HG03097 (cell line): ENCODE data around the gene EEFSEC.

Experiments used
- ATAC-seq: cut with Tn5 transposase; IDR thresholded peaks from one replicate; pipeline ENCODE4 v1.9.1; 2021; ENCODE audit not compliant: unreplicated experiment, low FRiP score

EEFSEC gene

DNA sequence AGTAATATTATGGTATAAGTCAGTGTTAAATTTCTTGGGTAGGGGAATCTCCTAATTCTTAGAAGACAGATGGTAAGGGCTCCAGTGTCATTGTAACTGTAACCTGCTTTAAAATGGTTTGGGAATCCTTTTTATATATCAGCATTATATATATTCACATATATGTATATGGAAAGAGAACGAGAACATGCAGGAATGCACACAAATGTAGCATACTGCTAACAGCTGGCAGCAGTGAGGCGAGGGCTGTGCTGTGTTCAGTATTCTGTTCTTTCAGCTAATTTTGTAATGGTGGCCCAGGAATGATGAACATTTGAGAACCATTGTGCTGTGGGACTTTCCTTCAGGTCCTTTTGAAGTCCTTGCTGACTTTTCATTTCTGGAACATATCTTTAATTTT lies 60.8 kb downstream of the EEFSEC start:
- no peak for ATAC-seq

DNA sequence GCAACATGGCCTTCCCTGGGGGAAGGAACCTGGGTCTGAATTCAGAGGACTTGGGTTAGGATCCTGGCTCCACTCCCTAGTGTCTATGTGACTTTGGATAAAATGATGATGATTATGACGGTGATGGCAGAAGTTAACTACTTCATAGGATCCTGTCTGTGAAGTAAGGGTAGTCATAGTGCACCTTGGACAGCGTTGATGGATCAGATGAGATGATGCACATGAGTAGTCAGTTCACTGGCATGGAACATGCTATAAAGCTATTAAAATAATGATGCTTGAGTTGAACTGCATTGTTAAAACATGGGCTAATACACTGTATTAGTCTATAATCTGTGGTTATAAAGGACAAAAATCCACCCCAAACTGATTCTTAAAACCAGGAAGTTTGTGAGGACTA lies 62.0 kb downstream of the EEFSEC start:
- ATAC-seq: no peak

DNA sequence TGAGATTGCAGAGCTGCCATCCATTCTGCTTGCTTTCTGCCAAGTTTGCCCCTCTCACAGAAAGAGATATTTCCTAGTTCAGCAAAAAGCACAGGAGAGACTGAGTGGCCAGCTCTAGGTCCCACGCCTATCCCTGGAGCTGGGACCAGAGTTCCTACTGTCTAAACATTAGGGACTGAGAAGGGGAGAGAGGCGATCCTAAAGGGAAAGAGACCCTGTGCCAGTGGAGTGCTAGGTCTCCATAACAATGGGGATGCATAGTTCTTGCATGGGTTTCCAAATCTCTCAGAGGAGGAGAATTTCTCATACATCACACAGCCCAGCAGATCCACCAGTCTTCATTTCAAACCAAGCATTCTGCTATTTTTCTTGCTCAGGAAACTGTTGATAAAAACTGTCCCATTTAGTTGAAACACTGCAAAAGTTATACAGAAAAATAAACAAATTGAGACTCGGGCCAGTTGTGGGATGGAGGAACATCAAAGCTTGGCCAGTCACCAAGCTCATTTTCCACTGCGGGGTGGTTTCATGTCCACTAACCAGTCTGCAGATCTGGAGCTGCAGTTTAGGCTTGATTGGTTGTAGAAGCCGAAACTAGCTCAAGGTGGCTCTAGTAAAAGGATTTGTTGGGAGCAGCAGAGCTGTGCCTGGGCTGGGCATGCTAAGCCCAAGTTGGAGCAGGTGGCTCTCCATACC lies 62.7 kb downstream of the EEFSEC start:
- ATAC-seq: no peak

DNA sequence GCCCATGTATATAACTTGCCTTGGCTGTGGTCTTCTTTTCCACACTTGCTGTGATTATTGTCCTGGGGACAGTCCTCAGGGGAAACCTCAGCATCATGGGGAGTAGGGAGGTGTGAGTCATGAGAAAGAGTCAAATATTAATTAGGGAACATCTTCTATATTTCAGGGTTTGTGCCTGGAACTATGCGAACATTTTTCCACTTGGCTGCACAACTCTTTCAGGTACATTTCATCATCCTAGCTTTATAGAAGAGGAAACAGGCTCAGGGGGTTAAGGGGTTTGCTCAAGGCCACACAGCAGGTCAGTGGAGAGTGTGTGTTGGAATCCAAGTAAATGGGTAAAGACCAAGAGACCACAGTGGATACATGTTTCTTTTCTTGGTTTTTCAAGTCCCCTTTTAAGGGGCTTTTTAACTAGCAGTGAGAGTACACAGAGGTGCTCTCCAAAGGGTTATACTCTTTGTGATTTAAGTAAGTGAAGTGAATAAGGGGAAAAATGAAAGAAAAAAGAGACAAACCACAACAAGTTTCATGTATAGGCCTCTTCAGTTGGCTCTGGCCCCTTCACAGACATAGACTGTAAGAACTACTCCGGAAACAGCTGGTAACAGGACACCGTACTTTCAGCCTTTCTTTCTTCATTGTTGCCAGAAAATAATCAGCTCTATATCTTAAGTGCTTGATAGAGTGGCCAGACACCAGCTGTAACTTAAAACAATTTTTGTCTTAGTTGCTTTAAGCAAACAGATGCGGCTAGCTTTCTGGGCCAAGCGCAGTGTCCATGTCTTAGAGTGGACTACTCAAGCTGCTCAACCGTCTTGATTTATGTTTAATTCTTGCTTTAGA lies 64.6 kb downstream of the EEFSEC start:
- ATAC-seq: no peak

DNA sequence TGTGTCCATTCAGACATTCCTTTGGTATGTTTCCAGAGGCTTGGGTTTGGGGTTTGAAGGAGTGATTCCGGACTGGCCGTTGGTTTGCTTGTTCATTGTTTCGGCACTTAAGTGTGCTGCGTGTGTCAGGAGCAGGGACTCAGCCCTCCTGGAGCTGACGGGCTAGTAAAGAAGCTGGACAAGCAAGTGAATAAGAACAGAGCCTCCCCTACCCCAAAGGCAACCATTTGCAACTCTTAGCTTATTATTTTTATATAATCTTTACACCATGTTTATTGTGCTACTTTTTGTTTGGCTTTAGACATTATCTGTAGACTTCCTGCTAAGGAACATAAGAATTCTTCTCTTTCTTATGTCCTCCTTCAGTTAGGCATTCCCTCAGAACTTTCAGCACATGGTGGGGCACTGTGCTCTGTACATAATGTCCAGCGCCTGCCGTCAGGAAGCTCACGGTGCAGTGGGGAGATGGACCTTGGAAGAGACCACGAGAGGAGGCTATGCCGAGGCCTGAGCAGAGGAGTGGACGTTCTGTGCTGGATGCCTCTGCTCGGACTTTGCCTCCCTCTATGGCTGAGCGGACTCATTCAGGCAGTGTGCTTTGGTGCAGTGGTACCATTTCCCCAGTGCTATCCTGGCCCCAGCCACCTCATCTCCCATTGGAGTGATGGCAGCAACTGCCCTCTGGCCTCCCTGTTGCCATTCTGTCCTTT lies 65.4 kb downstream of the EEFSEC start:
- no peak for ATAC-seq

DNA sequence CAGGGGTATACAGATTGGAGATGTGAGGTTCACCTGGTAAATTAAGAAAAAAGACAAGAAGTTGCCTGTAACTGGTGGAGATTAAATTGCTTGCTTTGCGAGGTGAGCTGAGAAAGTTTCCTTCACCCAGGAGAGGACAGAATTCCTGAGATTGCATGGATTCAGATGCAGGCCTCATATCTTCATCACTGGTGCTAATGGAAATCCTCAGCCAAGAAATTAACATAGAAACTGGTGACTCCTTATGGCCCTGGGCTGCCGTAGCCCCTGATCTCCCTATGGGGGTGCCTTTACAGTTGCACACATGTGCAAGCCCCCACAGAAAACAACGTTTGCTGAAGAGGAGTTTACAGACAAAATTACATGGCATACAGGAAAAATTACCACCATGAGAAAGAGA lies 68.0 kb downstream of the EEFSEC start:
- ATAC-seq: no peak

DNA sequence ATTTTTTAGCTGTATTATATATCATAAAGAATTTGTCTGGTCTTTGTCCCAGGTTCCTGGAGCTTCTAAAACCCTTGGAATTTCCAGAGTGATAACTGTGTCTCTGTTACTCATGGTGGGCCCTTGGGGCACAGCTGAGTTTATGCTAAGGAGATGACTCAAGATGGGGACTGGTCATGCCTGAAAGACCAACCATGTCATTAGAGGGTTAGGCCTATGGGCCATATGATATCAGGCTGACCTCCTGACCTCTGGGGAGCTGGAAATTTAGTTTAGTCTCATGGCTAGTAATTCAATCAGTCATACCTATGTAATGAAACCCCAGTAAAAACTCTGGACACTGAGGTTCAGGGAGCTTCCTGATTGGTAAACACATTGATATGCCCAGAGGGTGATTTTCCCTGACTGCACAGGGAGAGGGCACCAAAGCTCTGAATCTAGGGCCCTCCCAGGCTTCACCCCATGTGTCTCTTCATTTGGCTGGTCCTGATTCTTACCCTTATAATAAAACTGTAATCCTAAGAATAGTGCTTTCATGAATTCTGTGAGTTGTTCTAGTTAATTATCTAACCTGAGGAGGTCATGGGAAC lies 69.6 kb downstream of the EEFSEC start:
- no peak for ATAC-seq

DNA sequence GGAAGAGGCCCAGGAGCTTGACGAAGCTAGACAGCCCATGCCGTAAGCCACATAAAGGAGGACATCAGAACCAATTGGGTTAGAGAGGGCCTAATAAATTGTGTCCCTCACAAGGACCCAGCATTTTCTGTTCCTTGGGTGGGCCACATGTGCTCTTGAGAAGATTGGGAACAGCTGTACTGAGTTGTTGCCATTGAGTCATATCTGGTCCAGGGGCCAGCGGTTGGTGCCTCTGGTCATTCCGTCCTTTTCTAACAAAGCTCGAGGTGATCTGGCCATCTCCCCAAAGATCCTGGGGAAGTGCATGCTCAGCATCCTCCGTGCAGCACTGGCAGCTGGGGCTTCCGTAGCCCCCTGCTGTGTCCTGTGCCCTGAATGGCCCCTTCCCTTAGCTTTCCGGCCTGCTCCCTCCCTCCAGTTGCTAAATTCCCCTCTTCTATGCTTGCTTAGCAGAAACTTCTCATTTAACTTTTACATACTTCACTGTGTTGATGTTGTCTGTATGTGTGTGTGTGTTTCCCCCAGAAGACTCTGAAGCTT lies 73.0 kb downstream of the EEFSEC start:
- no peak for ATAC-seq

DNA sequence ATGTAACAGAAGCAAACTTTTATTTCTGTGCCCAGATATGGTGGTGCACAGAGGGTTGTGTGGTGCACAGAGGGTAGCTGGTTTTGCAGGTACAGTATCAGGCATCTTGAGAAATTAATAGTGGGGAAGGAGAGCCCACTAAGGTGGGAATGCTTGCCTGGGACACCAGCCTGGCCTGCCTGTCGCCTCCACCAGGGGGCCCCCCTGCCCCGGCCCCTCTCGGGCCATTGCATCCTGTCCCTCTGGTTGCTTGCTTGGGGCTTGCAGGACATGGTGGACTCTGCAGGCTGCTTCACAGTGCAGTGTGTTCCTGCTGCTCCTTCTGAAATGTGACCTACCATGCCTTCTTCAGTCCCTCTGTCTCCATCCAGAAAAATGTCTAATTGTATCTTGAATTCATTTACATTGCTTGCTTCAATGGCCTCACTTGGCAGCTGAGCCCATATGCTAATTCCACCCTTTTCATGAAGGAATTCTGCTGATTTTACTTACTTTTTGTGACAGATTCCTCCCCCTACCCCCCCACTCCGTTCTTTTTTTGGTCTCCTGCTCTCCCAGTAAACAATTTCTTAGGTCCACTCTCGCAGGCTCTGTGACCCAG lies 73.6 kb downstream of the EEFSEC start:
- no peak for ATAC-seq

DNA sequence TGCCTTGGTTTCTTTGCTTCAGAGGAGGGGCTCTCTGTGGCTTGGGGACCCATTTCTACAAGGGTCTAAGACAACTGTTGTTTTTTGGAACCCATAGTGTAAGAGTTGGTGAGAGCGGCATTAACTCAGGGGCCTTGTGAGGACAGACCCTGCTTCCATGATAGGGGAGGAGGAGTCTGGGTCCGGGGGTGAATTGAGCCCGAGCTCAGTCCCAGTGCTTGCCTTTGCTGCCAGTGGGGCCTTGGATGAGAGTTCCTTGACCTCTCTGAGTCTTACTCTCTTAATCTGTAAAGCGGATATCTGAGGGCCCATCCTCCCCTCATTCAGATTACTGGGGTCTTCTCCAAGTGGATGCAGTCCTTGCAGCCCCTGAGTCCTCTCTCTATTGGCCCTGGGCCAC lies 74.2 kb downstream of the EEFSEC start:
- ATAC-seq: no peak

DNA sequence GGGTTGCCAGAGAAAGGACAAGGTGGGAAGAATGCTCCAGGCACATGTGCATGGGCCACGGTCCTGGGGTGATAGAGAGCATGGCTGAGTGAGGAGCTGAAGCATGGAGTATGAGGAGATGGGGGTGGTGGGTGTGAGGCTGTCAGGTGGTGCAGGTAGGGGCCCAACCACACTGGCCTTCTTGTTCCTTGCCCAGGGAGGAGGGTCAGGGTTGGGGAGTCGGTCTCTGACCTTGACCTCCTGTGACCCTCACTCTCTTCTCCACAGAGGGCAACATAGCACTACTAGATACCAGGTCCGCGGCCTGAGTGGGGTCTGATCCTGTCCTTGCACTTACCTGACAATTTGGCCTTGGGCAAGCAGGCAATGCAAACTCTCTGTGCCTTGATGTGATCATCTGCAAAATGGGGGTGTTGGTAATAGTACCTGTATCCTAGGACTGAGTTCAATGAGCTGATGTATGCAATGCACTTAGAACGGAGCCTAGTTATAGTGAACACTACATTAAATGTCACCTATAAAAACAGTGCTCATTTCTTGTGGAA lies 75.2 kb downstream of the EEFSEC start:
- no peak for ATAC-seq

DNA sequence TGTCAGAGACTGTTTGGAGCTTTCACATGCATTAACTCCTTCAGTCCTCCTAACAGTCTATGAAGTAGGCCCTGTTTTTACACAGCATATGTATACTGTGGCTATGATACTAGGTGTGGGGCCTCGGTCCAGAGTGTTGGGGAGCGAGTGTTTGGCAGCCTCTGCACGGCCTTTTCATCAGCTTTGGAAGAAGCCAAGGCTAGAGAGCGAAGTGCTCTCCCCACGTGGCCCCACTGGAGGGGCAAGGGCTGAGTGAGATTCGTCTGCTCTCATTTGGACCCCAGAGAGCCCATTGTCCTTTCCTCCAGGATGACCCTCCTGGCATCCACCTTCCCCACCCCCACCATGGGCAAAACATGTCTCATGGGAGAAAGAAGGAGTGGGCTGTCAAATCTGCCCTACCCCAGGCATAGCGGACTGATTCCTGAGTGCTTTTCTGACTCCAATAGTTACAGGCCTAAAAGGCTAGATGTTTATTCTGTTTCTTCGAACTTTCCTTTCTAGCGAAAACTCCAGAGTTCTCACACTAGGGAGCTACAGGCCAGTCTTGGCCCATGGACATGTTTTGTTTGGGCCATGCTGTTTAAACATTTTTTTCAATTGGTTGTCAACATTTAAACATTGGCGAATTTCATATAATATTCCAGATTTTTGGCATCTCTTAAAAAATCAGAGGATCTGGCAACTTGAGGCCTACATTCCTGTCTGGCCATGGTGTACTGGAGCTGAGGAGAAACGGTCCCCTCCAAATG lies 76.0 kb downstream of the EEFSEC start:
- ATAC-seq: no peak

DNA sequence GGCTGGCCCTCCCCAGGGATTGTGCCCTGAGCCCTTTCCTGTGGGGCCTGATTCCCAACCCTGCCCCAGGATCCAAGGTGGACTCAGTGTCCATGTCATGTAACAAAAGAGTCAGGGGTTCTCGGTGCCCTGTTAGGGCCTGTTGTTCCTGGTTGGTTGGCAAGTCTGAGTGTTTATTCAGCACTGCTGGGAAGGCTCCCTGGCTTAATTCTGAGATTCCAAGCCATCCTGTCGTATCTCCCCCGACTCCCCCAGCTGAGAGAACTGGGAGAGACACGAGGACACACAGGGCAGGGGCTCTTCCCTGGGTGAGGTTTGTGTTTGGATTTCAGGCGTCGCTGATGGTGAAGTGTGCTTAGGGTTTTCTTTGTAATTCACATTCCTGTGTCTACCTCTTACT lies 78.3 kb downstream of the EEFSEC start:
- no peak for ATAC-seq

DNA sequence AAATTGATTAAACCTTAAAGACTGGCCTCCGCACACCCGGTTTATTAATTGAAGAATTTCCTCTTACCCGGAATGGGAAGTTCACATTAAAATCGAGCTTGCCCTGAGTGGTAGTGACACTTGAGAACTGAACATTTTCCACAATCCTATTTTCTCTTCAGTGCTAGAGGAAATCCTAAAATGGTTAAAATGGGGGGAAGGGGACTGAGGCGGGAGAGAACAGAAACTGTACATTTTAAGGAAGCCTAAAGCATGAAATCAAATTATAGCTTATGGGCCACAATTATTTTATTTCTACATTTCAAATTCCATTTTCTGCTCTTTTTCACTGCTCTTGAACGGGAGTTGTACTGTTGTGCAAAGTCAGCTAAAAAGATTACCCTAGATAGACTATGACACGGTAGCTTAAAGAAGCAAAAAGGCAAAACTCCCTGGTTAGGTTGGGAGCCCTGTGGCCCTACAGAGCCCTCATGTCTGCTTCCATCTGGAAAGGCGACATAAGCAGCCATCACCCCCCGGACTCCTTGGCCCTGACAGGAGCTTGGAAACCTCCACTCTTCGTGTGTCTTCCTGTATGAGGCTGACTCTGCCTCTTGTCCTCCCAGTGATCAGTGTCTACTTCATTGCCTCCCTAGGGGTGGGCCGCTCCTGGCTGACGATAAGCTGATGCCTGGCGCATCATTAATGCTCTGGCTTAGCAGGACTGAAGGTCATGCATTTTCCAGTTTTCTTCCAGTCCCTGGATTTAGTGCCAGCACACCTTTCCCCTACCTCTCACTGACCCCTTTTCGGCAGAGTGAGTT lies 79.3 kb downstream of the EEFSEC start:
- ATAC-seq: no peak

DNA sequence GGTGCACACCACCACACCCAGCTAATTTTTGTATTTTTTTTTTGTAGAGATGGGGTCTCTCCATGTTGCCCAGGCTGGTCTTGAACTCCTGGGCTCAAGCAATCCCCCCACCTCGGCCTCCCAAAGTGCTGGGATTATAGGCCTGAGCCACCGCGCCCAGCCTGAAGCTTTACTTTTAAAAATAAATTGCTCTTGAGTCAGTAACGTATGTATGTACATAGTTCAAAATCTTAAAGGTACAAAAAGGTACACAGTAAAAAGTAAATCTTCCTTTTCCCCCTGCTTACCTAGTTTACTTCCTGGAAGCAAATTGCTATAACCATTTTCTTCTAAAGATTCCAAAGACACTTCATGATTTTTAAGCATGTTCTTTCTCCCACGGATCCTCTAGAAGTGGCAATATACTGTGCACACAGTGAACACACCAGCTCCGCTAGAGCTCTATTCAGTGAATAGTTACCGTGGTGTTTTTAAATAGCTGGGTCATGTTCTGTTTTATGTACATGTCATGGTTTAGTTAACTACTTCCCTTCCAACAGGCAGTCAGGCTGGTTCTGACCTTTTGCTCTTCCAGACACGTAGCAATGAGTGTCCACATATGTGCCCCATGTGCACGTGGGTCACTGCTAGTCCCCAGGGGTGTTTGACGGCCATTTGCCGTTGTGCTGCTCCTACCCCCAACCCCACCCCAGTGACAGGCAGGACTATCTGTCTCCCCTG lies 82.1 kb downstream of the EEFSEC start:
- no peak for ATAC-seq

DNA sequence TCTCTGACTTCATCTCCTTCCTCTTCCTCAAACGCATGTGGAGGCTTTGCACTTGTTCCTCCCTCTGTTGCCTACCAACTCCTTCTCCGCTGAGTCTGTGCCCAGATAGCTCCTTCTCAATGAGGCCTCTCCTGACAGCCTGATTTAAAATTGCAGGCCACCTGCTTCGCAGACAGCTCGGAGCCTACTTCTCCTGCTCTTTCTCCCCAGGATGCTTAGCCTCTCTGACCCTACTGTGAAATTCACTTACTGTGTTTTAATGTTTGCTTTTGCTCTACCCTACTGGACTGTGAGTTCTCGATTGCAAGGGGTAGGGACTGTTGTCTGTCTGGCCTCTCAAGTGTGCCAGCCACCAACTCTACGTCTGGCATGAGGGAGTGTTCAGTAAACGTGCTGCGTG lies 83.4 kb downstream of the EEFSEC start:
- ATAC-seq: no peak

DNA sequence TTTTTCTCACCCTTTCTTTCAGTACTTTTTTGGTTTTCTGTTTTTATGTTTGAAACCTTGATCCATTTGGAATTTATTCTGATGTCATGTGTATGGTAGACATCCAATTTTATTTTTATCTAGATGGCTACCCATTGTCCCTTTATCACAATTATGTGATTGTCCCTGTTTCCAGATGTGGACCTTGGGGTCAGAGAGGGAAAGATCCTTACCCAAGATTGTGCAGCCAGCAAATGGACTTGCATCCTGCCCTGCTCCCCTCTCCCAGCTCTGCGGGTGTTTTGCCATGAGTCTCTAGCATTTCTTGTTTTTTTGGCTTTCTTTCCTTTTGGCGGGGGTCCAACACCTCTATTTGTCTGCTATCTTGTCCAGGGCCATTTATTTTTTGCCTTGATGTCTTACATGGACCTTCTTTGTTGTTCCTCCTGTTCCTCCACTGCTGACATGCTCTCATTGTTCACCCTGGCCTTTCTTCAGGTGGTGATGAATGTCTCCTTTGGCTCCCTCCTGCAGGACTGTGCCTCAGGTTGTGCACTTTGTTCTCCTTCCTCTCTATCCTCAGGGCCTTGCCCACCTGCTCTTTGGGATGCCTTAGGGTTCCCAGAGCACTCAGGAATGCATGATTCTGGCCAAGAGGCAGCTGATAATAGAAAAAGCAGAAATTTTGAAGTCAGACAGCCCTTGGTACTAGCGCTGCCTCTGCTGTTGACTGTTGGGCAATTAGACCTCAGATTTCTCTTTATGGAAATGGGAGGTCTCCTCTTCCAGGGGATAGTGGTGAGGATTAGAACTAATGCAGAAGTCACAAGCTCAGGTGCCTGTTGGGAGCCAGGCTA lies 84.3 kb downstream of the EEFSEC start:
- no peak for ATAC-seq
